Gastrocnemius medialis (tissue), 4 donors: ENCODE measurements around the gene ZNF431.

Source experiments
- POLR2A ChIP-seq, 2 donors: fragments of 450-650 bp; IDR thresholded peaks; one replicate each; pipeline ENCODE4 v1.6.1; 2017; ENCODE audit warnings: antibody characterized with exemption in 2 of 2, mild to moderate bottlenecking in 2 of 2, moderate library complexity in 2 of 2
- TF ChIP-seq, protein P1 (sequence below), 5 experiments: fragments of 450-650 bp in 3 of 5; fragments of 200-600 bp in 2 of 5; sonication (generic) in 2 of 5; IDR thresholded peaks in 4 of 5; conservative IDR thresholded peaks in 1 of 5; 1 replicate in 4 of 5; 2 replicates in 1 of 5; pipeline ENCODE4 v1.5.1; 2016 to 2019; ENCODE audit warnings: antibody characterized with exemption in 5 of 5, mild to moderate bottlenecking in 3 of 5, moderate library complexity in 3 of 5

DNA sequence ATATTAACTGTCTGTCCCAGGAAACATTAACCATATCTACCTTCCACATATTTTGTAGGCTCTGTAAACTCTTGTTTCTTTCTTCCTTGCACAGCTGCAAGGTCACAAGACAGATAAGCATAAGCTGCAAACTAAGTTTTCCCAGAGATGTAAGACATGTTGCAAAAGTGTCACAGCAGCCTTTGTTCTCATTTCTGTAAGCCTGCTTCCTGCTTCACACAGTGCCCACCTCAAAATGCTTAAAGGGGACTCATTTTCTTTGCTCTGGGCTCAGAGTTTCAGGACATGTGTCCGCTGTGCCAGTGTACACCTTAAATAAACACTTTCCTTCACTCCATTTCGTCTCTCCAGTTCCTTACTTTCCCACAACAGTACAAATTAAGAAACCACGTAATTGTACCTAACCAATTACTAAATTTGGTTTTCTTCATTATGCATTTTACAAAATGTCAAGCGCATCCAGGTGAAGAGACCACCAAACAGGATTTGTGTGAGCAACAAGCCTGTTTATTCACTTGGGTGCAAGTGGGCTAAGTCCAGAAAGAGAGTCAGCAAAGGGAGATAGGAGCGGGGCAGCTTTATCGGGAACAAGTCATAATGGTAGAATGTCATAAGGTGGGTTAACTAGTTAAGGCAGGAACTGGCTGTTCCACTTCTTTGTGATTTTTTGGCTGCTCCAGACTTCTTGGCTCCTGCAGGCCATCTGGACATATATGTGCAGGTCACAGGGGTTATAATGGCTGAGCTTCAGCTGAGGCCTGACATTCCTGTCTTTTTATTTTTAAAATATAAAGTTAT is 12.7 kb upstream of the ZNF431 start:
- TF ChIP-seq, protein P1, sequence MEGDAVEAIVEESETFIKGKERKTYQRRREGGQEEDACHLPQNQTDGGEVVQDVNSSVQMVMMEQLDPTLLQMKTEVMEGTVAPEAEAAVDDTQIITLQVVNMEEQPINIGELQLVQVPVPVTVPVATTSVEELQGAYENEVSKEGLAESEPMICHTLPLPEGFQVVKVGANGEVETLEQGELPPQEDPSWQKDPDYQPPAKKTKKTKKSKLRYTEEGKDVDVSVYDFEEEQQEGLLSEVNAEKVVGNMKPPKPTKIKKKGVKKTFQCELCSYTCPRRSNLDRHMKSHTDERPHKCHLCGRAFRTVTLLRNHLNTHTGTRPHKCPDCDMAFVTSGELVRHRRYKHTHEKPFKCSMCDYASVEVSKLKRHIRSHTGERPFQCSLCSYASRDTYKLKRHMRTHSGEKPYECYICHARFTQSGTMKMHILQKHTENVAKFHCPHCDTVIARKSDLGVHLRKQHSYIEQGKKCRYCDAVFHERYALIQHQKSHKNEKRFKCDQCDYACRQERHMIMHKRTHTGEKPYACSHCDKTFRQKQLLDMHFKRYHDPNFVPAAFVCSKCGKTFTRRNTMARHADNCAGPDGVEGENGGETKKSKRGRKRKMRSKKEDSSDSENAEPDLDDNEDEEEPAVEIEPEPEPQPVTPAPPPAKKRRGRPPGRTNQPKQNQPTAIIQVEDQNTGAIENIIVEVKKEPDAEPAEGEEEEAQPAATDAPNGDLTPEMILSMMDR (IDR thresholded peaks at IDR 0.05 in 4 of 5, conservative IDR thresholded peaks at IDR 0.05 in 1 of 5) = no peak
- TF ChIP-seq POLR2A (IDR thresholded peaks at IDR 0.05) = no peak
